ENCODE data around the gene NTF4. TPM values are rescaled to one million over a fixed set of nuclear protein-coding genes. Genes with fewer than 3 reads are reported as not detected.

NTF4 gene
- total and polyA plus RNA-seq, 7 donors = 1.8 to 7.4 (median 5.6) TPM

DNA sequence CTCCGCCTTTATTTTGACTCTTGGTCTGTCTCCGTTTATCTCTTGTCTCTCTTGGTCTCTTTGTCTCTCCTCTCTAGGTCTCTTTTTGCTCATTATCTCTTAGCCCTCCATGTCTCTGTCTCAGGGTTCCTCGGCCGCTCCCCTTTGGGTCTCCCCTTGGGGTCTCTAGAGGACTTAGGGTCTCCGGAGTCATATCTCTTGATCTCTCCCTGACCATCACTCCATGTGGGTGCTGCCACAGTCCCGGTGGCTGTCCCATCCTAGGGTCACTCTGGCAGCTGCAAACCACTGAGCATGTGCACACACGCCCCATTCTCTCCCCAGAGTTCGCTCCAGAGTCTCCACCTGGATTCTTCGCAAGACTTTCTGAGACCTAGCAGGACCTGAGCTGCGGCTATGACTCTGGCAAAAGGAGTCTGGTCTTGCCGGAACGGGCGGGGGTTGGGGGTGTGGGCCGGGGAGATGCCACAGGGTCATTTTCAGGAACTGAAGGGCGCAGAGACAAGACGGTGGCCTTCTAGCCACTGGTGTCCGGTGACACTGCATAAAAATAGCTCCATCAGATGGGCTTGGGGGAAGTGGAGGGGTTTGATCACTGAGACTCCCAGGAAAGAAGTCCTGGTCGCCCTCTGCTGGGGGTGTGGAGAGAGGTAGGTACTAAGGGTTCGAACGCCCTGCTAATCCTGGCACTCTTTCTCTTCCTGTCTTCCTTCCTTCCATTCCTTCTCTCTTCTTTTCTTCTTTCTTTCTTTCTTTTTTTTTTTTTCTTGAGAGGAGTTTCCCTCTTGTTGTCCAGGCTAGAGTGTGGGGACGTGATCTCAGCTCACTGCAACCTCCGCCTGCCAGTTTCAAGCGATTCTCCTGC is 9.1 kb upstream of the NTF4 start:
- H3K27ac ChIP-seq = peak overlapping the region; percentile 77
- WGBS, 3 donors = 26 to 36% (median 28%) methylated on average over 23 of the region's 23 CpGs
- intact Hi-C loops (cut with DNase I) = loop anchor here in 1 of 2 donors (5.0 kb wide), 1 partner anchor 81 kb away; the partner anchor contains the start of genes GYS1 and RUVBL2

DNA sequence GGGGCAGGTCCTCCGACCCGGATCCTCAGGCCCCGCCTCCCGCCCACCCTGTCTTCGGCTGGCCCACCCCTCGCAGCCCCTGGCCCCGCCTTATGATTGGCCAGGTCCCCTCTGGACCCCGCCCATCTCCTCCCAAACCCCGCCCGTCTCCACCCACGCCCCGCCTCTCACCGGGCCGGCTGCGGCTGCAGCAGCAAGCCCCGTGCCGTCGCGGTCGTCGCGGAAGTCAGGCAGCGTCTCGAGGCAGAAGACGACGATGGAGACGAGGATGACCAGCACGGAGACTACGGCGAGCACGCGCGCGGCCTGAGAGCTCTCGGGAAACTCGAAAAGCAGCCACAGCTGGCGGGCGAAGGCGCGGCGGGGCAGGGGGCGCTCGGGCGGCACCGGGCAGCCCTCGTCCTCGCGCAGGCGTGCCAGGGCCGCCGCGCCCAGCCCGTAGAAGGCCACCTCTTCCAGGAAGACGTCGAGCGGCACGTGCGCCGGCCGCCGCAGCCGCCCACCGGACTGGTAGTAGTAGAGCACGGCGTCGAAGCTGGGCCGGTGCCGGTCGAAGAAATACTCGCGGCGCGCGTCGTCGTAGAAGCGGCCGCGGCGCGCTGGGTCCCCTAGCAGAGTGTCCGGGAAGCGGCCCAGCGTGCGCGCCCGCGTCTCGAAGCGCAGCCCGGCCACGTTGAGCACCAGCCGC is 7.4 kb upstream of the NTF4 start:
- TF ChIP-seq CTCF (IDR thresholded peaks at IDR 0.05) = no peak
- Histone ChIP-seq H3K4me1 (peaks cover 9% of the 10 kb centered on the region), H3K27me3 (ENCODE audit: insufficient read depth in 3 of 3, low read length in 2 of 3) (peaks cover 0 to 4% (median 0%) of the 10 kb centered on the region in 3 donors), H3K4me3 (peak overlapping the region; percentile 47), H3K9me3 (no peaks in the 10 kb centered on the region), H3K27ac (peak overlapping the region; percentile 77), H3K36me3 (ENCODE audit: insufficient read depth in 1 of 2, low read depth in 1 of 2) (no peaks in the 10 kb centered on the region)
- ATAC-seq (peak in 3 of 4 donors; percentile 2 to 31 (median 19)), DNase-seq (peak; percentile 37 to 65)
- WGBS, 3 donors = 1 to 3% (median 2%) methylated on average over 53 to 93 of the region's 93 CpGs
- intact Hi-C loops (cut with DNase I) = loop anchor here in 1 of 2 donors (5.0 kb wide), 1 partner anchor 80 kb away; the partner anchor contains the start of genes GYS1 and RUVBL2

More for the DNA sequence above, 9.1 kb upstream of the NTF4 start:
- no peaks in the 10 kb centered on the region for H3K36me3 ChIP-seq (ENCODE audit: insufficient read depth in 1 of 2, low read depth in 1 of 2)
- TF ChIP-seq CTCF (IDR thresholded peaks at IDR 0.05) = peak; percentile 51
- peak; percentile 82 to 86 (median 84) for ATAC-seq
- no peaks in the 10 kb centered on the region for H3K9me3 ChIP-seq
- H3K27me3 ChIP-seq (ENCODE audit: insufficient read depth in 3 of 3, low read length in 2 of 3) = peaks cover 0 to 4% (median 0%) of the 10 kb centered on the region in 3 donors
- H3K4me3 ChIP-seq = peak overlapping the region; percentile 47
- DNase-seq = peak; percentile 74 to 79
- H3K4me1 ChIP-seq = peaks cover 3% of the 10 kb centered on the region

DNA sequence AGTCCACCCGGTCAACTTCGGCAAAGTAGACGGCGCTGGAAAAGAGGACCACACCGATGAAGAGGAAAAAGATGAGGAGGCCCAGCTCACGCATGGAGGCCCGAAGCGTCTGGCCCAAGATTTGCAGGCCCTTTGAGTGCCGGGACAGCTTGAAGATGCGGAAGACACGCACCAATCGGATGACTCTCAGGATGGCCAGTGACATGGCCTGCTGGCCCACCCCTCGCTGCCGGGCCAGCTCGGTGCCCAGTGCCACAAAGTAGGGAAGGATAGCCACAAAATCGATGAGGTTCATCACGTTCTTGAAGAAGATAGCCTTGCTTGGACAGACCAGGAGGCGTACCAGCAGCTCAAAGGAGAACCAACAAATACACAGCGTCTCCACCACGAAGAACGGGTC is 5.8 kb upstream of the NTF4 start:
- DNase-seq (no peak), ATAC-seq (no peak)
- 75 to 87% (median 77%) methylated on average over 21 of the region's 21 CpGs for WGBS, 3 donors
- peak overlapping the region; percentile 77 for H3K27ac ChIP-seq
- H3K27me3 ChIP-seq (ENCODE audit: insufficient read depth in 3 of 3, low read length in 2 of 3) = peaks cover 0 to 4% (median 0%) of the 10 kb centered on the region in 3 donors
- no peaks in the 10 kb centered on the region for H3K9me3 ChIP-seq
- H3K4me3 ChIP-seq = no peak overlapping the region
- peaks cover 17% of the 10 kb centered on the region for H3K4me1 ChIP-seq
- H3K36me3 ChIP-seq (ENCODE audit: insufficient read depth in 1 of 2, low read depth in 1 of 2) = no peaks in the 10 kb centered on the region
- no peak for TF ChIP-seq CTCF (IDR thresholded peaks at IDR 0.05)
- intact Hi-C loops (cut with DNase I) = loop anchor here in 1 of 2 donors (5.0 kb wide), 1 partner anchor 78 kb away; the partner anchor contains the start of genes GYS1 and RUVBL2

DNA sequence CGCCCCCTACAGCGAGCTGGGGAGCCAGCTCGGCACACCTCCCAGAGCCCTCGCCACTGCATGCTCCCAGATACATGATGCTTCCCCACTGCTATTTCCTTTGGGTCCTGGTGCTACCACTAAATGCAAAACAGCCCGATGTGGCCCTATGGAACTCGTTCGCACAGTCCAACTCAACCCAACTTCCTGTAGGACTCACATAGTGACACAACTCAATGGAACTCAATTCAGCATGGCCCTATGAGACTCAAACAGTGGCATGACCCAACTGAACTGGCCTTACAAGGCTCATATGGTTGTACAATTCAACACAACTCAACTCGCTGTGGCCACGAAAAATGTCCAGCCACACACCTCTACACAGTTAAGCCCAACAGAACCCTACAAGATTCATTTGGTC is 4.4 kb upstream of the NTF4 start:
- no peak for ATAC-seq
- no peak overlapping the region for H3K4me3 ChIP-seq
- peak overlapping the region; percentile 55 for H3K27ac ChIP-seq

More for the DNA sequence above, 4.4 kb upstream of the NTF4 start:
- Histone ChIP-seq H3K36me3 (ENCODE audit: insufficient read depth in 1 of 2, low read depth in 1 of 2) (no peaks in the 10 kb centered on the region), H3K9me3 (no peaks in the 10 kb centered on the region), H3K4me1 (peaks cover 17% of the 10 kb centered on the region), H3K27me3 (ENCODE audit: insufficient read depth in 3 of 3, low read length in 2 of 3) (peaks cover 0 to 4% (median 0%) of the 10 kb centered on the region in 3 donors)
- intact Hi-C loops (cut with DNase I) = loop anchor here in 1 of 2 donors (5.0 kb wide), 1 partner anchor 72 kb away; no protein-coding TSS in a partner anchor
- no peak for TF ChIP-seq CTCF (IDR thresholded peaks at IDR 0.05)
- WGBS, 3 donors = 71 to 86% (median 71%) methylated on average over 9 of the region's 9 CpGs
- no peak for DNase-seq

Measured in psoas muscle (tissue), 8 donors.